Forelimb muscle (tissue), 1 donor: ENCODE results near the gene WWOX. TPM values are rescaled to one million over a fixed set of nuclear protein-coding genes. Genes with fewer than 3 reads are reported as not detected.
A peak's percentile ranks its signal among the peaks of the same experiment; 100 is the strongest.

ENCODE experiments used
- DNase-seq: peaks from one replicate; pipeline ENCODE4 v3.0.0-alpha.2; 2013; ENCODE audit warnings: low read depth
- polyA plus RNA-seq: library from polyadenylated mRNA; unstranded; fragments of 120-200 nt; gene quantifications from one replicate; pipeline ENCODE4 v1.2.1, GENCODE V29; 2013; ENCODE audit not compliant: insufficient read length

The WWOX gene
- polyA plus RNA-seq, 1 donor: 11.9 TPM

DNA sequence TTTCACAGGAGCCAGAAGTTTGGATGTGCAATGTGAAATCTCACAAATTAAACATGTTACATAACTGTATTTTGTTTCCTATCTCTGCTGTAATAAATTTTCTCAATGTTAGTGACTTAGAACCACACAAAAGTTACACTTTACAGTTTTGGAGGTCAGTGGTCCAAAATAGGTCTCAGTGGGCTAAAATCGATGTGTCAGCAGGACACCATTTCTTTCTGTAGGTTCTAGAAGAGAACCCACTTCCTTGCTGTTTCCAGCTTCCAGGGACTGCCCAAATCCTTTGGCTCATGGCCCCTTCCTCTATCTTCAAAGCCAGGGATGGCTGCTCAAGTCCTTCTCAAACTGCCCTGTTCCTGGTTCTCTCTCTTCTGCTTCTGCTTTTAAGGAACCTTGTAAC, 252.7 kb downstream of the WWOX start:
- DNase-seq: no peak

- no peak for DNase-seq
These were observed 254.3 kb downstream of the WWOX start for GRCh38 chr16:78353640-78354275.

DNA sequence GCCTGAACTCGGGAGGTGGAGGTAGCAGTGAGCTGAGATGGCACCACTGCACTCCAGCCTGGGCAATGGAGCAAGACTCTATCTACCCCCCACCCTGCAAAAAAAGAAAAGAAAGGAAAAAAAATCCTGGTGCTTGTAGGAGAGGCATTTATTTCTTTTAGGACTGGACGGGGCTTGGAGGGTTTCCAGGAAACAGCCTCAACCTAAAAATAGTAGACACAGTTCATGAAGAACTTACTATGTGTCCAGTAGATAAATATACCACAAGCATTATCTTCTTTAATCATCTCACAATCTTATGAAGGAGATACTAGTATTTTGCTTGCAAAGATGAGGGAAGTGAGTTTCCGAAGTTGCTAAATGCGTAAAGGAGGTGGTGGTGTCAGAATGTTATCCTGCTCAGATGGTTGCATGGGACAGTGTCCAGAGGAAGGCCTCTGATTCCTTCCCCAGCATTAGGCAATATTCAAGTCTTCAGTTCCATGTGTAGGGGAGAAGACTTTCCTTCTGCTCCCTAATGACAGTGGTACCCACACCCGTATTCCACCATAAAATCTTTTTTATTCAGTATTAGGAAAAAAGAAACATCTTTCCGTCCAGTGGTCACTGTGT, 263.2 kb downstream of the WWOX start:
- no peak for DNase-seq

DNA sequence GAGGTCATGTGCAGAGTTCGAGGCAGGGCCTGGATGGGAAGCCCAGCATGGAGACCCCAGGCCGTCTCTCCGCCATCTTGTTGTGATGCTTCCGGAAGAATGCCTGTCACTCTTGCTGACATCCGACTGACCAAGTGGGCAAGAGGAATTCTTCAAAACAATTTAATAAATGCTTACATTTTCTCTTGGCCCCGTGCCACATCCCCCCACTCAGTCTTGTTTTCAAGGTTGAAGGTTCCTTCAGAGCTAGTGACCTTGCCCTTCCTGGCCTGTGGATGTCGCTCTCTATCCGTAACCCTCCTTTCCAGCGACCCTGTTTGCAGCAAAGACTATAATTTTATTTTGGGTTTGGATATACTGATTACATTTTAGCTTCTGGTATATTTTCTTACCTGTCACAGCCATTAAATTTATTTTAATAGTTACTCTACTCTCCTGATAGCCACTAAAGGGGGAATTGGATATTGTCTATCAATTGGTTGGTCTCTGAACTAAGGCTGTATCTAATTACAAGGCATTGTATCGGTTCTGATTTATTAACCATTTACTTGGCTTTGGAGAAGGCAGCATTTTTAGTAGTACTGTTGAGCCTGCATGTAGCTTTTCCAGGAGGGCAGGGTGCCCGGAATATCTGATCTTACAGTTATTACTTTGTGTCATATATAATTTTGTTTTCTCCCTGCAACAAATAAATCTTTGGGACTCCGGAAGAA, 264.5 kb downstream of the WWOX start:
- DNase-seq: no peak

DNA sequence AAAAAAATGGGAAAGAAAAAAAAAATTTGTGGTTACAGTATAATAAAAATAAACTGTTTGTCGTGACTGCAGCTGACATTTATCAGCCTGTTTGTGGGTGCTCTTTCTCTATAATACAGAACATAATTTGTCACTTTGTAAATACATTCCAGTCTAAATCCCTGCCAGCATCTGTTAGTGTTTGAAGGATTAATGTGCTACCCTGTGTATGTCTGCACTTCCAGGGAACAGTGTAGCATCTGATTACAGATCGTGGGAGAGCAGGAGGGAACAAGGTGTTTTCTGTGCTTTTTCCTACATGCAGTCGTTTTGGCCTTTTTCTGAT, 265.1 kb downstream of the WWOX start:
- no peak for DNase-seq

GRCh38 chr16:78365366-78365765, 265.9 kb downstream of the WWOX start:
- DNase-seq: no peak

DNA sequence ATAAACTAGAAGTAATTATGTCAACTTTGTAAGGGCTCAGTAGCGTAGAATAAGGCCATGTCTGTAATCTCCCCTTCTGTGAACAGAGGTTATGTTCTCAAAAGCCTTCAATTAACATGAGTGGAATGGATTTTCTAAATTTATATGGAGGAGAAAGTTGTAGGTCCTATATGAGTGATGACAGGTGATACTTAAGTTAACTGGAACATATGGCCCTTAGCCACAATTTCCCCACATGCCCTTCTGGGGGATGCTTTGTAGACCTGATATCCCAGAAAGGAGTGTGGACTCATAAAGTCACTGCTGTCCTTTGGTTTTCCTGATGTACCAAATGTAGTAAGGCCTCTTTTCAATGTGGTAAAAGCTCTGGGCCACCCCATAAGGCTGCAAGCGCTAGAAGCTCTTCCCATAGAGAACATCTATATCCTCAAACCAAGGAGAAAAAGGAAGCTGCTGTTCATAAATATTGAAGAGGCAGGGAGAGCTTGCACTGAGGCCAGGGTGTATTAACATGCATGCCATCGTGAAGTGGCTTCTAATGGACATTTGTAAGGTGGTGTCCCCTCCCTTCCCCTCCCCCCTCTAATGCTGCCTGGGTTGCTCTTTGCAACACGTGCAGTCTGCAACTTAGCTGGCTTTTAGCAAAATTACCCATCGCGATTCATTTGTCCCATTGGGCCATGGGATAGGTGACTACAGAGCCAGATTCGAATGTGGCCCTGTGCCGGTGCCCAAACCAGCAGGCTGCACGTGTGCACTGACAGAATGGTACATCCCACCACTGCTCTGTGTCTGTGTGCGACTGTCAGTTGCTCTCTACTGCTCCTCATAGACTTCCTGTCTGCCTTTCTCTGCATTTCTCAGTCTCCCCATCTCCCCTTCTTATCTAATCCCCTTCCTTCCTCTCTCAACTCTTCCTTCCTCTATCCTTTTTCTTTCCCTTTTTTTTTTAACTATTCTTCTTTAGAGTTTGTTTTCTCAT, 269.0 kb downstream of the WWOX start:
- DNase-seq: no peak

GRCh38 chr16:78372277-78372676, 272.8 kb downstream of the WWOX start:
- DNase-seq: no peak

DNA sequence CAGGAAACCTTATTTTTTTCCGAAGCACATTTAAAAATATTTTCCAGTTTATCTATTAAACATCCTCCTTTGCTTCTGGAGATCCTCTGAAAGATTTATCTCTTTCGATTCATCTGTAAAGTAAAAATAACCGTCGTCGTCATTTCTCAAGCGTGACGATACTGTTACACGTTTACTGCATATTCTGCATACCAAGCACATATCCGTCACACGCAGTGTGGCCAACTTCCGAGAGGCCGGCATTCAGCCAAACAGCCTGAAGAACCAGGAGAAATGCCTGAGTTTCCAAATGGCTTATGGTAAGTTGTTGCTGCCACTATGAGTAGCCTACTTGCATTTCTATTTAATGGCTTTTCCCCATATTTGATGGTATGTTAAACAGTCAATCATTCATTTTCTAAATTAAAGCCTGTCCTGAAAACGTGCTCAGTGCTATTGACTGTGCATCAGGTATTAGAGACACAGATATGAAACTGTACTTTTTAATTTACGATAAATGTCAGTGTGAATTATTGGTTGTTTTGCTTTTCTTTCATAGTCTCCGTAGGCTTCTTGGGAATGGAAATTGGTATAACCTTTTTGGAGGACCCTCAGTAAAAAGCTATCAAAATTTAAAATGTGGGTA, 275.7 kb downstream of the WWOX start:
- DNase-seq: no peak

DNA sequence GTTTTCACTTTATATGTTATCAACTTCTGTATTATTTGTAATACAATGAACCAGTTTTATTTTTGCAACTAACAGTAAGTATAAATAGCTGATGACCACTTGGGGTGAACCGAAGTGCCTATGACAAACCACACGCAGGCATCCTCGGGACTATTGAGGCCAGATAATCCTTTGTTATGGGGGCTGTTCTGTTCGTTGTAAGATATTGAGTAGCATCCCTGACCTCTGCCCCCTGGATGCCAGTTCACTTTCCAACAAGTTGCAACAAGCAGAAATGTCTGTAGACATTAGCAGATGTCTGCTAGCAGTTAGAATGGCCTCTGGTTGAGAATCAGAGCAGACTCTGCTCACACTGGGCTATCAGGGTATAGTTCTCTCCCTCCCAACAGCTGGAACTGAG, 277.0 kb downstream of the WWOX start:
- no peak for DNase-seq

GRCh38 chr16:78377312-78377711, 277.9 kb downstream of the WWOX start:
- DNase-seq: no peak

DNA sequence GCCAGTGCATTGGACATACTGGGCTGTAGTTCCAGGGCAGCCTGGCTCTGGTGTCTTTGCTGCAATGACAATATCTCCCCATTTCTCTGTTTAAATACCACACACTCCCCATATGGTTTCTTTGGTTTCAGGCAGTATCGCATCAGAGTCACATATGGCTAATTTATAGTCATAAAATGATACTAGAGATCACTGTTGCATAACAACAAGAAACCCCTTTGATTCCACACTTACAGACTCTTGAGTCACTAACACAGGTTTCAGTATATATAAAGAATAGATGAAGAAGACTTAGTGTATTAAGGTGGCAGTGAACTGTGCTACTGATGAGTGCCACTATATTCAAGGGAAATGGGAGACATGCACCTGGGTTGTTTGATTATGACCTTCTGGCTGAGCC, 281.6 kb downstream of the WWOX start:
- no peak for DNase-seq

DNA sequence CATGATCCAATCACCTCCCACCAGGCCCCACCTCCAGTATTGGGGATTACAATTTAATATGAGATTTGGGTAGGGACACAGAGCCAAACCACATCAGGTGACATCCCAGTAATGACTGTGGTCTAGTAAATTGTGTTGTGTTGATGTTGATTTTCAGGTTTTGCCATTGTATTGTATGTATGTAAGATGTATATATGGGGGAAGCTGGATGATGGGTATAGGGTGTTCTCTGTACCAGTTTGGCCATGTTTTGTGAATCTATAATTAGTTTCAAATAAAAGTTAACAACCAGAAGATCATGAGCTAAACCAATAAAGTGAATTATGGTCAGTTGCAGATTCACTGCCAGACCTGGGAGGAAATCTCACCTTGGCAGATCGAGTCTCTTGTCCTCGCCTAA, 283.7 kb downstream of the WWOX start:
- no peak for DNase-seq

DNA sequence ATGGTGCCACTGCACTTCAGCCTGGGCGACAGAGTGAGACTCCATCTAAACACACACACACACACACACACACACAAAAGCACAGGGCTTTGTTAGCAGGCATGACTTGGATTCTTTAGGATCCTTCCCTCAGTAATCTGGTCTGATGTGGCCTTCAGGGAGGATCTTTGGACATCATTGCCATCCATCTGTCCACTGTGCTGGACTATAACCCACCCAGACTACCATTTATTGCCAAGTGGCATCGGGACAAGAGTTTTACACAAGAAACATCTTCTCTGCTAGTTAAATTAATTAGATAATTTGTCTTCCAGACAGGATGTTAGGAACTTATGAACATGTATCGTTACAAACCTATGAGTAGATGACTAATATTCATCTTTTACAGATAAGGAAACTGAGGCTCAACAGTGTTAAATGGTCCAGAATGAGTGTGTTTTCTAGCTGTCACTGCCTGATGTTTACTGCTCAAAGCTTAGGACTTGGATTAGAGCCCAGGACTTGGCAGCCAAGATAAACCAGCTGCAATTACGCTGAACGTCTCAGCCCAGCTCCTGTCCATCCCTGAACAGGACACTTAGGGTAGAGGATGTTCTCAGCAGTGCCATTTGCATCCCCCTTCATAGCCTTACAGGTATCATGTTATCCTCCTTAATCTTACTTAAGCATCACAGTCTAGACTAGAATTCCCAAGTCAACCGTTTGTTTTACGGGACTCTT, 285.8 kb downstream of the WWOX start:
- DNase-seq: no peak

DNA sequence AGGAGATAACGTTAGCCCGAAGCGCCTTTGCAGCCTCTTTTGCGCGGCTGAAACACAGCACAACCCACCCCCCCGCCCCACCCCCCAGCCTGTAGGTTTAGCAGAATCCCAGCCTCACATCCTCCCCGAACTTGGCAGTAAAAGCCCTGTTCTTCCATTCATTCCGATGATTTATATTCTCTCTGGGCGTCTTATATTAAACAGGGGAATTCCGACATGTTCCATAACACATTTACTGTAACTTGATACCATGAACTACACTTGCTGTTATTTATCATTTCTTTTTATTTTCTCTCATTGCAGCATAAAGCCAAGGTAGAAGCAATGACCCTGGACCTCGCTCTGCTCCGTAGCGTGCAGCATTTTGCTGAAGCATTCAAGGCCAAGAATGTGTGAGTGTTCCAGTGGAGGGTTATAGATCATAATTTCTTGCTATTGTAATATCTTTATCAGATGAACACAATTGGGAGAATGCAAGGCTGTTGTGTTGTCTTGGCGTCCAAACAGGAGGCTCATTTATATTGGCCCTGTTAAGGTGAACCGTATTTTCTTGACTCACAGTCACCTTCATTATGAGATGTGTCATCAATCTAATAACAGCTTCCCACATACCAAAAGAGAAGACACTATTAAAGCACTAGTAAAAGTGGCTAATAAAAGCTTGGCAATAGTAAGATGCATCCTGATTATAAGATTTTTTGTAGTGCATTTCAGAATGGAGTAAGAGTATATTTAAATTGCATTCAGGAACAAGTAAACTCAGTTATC, 287.3 kb downstream of the WWOX start:
- peak; percentile 90 for DNase-seq

GRCh38 chr16:78389009-78389498, 289.6 kb downstream of the WWOX start:
- no peak for DNase-seq

DNA sequence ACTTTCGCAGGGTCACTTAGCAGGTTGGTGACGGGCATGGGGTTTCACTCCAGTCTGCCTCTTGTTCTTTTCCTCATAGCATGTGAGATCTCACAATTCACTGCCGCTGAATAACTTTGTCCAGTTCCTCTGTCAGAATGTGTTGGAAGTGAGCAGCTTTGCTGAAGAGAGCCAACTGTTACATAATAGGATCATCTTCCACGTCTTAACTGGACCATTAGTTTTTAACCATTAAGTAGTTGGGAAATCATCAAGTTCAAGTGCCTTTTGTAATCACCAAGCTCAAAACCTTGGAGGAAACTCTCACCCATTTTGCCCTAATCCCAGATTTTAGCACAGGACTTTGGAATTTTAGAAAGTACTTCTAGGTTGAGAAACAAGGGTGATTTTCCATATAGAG, 290.6 kb downstream of the WWOX start:
- DNase-seq: peak; percentile 74

DNA sequence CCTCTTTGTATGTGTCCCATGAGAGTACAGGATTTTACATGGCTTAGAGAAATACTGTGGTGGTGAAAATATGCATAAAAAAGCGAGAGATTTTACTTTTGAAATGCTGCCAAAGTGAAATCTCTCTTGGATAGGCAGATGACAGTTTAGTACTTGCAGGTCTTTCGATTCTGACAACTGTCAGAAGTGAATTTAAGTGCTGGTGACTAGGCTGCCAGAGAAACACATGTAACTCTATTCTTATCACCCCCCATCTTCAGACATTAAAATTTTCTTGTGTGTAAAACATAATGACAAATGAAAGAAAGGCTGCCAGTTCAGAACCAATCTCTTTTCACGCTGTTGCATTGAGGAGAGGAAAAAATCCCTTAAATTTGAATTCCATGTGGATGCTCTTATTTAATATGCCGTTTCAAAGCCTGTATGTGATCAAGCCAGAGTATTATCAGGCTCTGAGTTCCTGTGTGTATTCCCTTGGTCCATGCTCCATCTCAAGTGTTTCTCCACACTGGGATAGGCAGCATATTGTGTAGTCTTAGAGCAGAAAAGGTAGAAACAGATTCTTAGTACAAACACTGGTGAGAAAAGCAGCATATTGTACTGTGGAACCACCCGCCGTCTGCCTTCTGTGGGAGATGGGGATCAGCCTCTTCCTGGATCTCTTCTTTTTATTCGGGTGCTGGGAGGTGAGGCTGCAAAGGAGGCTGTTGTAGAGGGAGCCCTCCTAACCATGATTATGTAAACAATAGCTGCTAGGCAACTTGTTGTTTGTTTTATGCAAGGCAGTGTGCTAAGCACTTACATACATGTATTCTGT, 291.3 kb downstream of the WWOX start:
- DNase-seq: no peak

GRCh38 chr16:78392585-78393195, 293.2 kb downstream of the WWOX start:
- no peak for DNase-seq
